GM18508 (cell line): ENCODE measurements around the gene ENPP1.
"Not testable (repeated sequence)": the region's sequence is repeated elsewhere in the genome, so short reads cannot be mapped to it uniquely, and the experiment has no call there.

Experiments
- ATAC-seq: cut with Tn5 transposase; IDR thresholded peaks from one replicate; pipeline ENCODE4 v1.9.1; 2021; ENCODE audit warnings: moderate number of reproducible peaks; ENCODE audit not compliant: insufficient read depth, unreplicated experiment

The ENPP1 gene

GRCh38 chr6:131859658-131860057 lies 51.8 kb downstream of the ENPP1 start:
- ATAC-seq: not testable (repeated sequence)

- ATAC-seq: no peak
Measured at GRCh38 chr6:131861381-131861780, 53.6 kb downstream of the ENPP1 start.

GRCh38 chr6:131862476-131862875 lies 54.7 kb downstream of the ENPP1 start:
- ATAC-seq: no peak

- no peak for ATAC-seq
Measured at GRCh38 chr6:131867744-131868143, 59.9 kb downstream of the ENPP1 start.

- no peak for ATAC-seq
Measured at GRCh38 chr6:131868836-131869235, 61.0 kb downstream of the ENPP1 start.

- no peak for ATAC-seq
Measured at GRCh38 chr6:131875647-131876046, 67.8 kb downstream of the ENPP1 start.

GRCh38 chr6:131876545-131876944 lies 68.7 kb downstream of the ENPP1 start:
- ATAC-seq: no peak

- no peak for ATAC-seq
Measured at GRCh38 chr6:131877999-131878789, 70.4 kb downstream of the ENPP1 start.

GRCh38 chr6:131883016-131883415 lies 75.2 kb downstream of the ENPP1 start:
- no peak for ATAC-seq

- no peak for ATAC-seq
Measured at GRCh38 chr6:131885237-131885636, 77.4 kb downstream of the ENPP1 start.

- ATAC-seq: no peak
Measured at GRCh38 chr6:131886517-131886916, 78.7 kb downstream of the ENPP1 start.

- no peak for ATAC-seq
Measured at GRCh38 chr6:131890091-131890490, 82.3 kb downstream of the ENPP1 start.

GRCh38 chr6:131893198-131893597 lies 85.4 kb downstream of the ENPP1 start:
- no peak for ATAC-seq

- no peak for ATAC-seq
Measured at GRCh38 chr6:131894493-131895424, 86.9 kb downstream of the ENPP1 start.

GRCh38 chr6:131897050-131897435 lies 89.2 kb downstream of the ENPP1 start:
- no peak for ATAC-seq

- ATAC-seq: no peak
Measured at GRCh38 chr6:131897621-131898020, 89.8 kb downstream of the ENPP1 start.

GRCh38 chr6:131898718-131899117 lies 90.9 kb downstream of the ENPP1 start:
- ATAC-seq: no peak

- ATAC-seq: no peak
Measured at GRCh38 chr6:131900231-131900630, 92.4 kb downstream of the ENPP1 start.

- ATAC-seq: not testable (repeated sequence)
Measured at GRCh38 chr6:131901326-131901873, 93.6 kb downstream of the ENPP1 start.

GRCh38 chr6:131903734-131904133 lies 95.9 kb downstream of the ENPP1 start:
- ATAC-seq: not testable (repeated sequence)

GRCh38 chr6:131908787-131909186 lies 101.0 kb downstream of the ENPP1 start:
- ATAC-seq: not testable (repeated sequence)
